Endothelial cell of coronary artery (primary cell): Measurements from ENCODE around the gene DNM1L. TPM values are rescaled to one million over a fixed set of nuclear protein-coding genes. Genes with fewer than 3 reads are reported as not detected.

Experiments
- total RNA-seq: library from RNA; depleted of rRNA; stranded (reverse); fragments of >200 nt; gene quantifications from 2 replicates; pipeline ENCODE4 v1.2.3, GENCODE V29; 2014

The DNM1L gene
- total RNA-seq, result 68.6 and 92.5 TPM in 2 replicates

GRCh38 chr12:32679091-32679919 is at the start of gene DNM1L:
DNM1L (plus strand) TSS chr12:32679301; CDS start chr12:32679364, 63 bp downstream.

DNA sequence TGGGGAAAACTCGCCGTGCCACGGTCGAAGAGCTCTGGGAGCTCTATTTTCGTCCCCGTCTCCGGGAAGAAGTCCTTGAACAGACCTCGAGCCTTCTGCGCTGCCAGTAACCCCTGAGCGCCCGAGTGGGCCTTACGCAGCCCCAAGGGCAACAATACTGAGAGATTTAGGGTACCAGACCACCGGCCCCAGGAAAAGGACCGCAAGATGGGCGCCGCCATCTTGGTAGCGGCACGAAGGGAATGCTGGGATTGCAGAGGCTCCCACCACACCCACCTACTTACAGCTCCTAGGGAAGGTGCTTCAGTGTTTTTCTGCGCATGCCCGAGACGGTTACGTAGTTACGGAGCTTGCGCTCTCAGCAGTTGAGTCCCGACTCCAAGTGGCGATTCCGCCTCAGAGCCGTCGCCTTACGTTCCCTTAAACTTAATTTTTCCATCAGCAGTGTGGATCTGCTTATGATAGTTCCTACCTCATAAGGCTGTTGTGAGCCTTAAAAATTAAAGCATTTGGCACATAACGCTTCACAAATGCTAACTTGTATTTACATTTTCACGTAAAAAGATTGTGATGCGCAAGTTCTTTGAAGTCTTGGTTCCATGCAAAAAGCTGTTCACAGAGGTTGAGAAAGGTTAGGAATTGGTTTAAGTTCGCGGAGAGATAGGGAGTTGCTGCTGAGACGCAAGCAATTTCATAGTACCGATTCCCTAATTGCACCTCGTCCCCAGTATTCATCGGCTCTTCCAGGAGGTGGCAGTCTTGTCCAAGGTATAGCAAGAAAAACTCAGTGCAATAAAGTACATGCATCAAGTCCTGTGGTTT is 76.8 kb downstream of the DNM1L start, which contains the start of gene YARS2:
YARS2 (minus strand) TSS at position 244 of the 822 bp plus-strand sequence; CDS start at position 221, 23 bp downstream.

Other genes with a start within 250 kb of the DNM1L start
- gene YARS2, start 76.6 kb downstream of the DNM1L start, total RNA-seq, result 38.3 and 39.4 TPM in 2 replicates
- gene PKP2, start 217.5 kb downstream of the DNM1L start, total RNA-seq, result 5.9 and 14.1 TPM in 2 replicates